ENCODE measurements around the gene ZDHHC19.

GRCh38 chr3:196169836-196170240, 41.4 kb downstream of the ZDHHC19 start:
- TF ChIP-seq POLR2AphosphoS5 (IDR thresholded peaks at IDR 0.05; ENCODE audit: low read depth, low read length), result no peak
- no peak for TF ChIP-seq REST (IDR thresholded peaks at IDR 0.05; ENCODE audit: insufficient read depth in 1 of 2, low read depth in 2 of 2, low read length in 2 of 2)
- TF ChIP-seq SIN3A (IDR thresholded peaks at IDR 0.05; ENCODE audit: borderline replicate concordance, insufficient read depth, low read length), result no peak
- no peak for TF ChIP-seq TAF1 (IDR thresholded peaks at IDR 0.05; ENCODE audit: borderline replicate concordance, insufficient read depth, low read length)

Measured in PFSK-1 (cell line).